Measurements from ENCODE around the gene GALM. TPM values are rescaled to one million over a fixed set of nuclear protein-coding genes. Genes with fewer than 3 reads are reported as not detected.

Gene GALM
- total RNA-seq (10 to 100 TPM; 22.6 to 32.8 TPM), polyA plus RNA-seq (10 to 100 TPM; 20.5 to 29.7 TPM)

DNA sequence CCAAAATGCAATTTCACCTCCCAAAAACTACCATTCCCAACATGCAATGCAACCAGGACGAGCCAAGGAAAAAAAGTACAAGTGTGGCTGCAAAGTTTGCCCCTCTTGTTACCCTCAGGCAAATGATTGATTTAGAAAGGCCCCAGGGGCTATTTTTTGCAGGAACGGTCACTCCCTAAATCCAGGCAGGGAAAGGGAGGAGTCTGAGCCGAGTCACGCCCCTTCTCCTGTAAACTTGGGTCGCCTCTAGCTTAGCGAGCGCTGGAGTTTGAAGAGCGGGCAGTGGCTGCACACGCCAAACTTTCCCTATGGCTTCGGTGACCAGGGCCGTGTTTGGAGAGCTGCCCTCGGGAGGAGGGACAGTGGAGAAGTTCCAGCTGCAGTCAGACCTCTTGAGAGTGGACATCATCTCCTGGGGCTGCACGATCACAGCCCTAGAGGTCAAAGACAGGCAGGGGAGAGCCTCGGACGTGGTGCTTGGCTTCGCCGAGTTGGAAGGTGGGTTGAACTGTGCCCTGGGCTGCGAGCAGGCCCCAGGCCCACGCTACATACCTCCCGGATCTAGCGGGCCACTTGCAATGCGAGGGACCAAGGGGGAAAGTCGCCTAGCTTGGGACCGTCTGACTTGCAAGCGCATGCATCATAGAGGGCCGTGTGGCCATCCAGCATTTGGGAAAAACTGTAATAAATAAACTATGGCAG lies at the start of gene GALM:
TSS of gene GALM (plus strand) at position 261 of the 702 bp plus-strand sequence. CDS start at position 309, 48 bp downstream.
- no peaks in the 10 kb centered on the region for H3K27me3 ChIP-seq (ENCODE audit: control insufficient read depth in 4 of 4, insufficient read depth in 4 of 4, low read length in 3 of 4)
- H3K4me3 ChIP-seq (ENCODE audit: low read depth in 1 of 3, low read length in 3 of 3), result peak within 1 kb of the TSS; percentile 56 to 95 (median 73)
- H3K27ac ChIP-seq (ENCODE audit: low read depth in 1 of 2, low read length in 2 of 2), result peak within 1 kb of the TSS; percentile 84 to 87
- DNase-seq (ENCODE audit: low spot score), result peak; percentile 76
- H3K36me3 ChIP-seq (ENCODE audit: control insufficient read depth in 4 of 4, insufficient read depth in 3 of 4, low read depth in 1 of 4, low read length in 3 of 4), result no peaks in the 10 kb centered on the region
- H3K4me1 ChIP-seq (ENCODE audit: control insufficient read depth in 4 of 4, insufficient read depth in 4 of 4, low read length in 3 of 4), result peaks cover 4 to 27% (median 11%) of the 10 kb centered on the region in 4 donors
- TF ChIP-seq FOXA1 (IDR thresholded peaks at IDR 0.05), result peak; percentile 62
- TF ChIP-seq, protein P1, sequence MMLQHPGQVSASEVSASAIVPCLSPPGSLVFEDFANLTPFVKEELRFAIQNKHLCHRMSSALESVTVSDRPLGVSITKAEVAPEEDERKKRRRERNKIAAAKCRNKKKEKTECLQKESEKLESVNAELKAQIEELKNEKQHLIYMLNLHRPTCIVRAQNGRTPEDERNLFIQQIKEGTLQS (IDR thresholded peaks at IDR 0.05), result peak; percentile 62
- peak; percentile 85 to 87 for TF ChIP-seq RXRA (IDR thresholded peaks at IDR 0.05)
- TF ChIP-seq, protein P2, sequence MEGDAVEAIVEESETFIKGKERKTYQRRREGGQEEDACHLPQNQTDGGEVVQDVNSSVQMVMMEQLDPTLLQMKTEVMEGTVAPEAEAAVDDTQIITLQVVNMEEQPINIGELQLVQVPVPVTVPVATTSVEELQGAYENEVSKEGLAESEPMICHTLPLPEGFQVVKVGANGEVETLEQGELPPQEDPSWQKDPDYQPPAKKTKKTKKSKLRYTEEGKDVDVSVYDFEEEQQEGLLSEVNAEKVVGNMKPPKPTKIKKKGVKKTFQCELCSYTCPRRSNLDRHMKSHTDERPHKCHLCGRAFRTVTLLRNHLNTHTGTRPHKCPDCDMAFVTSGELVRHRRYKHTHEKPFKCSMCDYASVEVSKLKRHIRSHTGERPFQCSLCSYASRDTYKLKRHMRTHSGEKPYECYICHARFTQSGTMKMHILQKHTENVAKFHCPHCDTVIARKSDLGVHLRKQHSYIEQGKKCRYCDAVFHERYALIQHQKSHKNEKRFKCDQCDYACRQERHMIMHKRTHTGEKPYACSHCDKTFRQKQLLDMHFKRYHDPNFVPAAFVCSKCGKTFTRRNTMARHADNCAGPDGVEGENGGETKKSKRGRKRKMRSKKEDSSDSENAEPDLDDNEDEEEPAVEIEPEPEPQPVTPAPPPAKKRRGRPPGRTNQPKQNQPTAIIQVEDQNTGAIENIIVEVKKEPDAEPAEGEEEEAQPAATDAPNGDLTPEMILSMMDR (IDR thresholded peaks at IDR 0.05; ENCODE audit: low read depth, low read length, missing input control), result no peak
- peak; percentile 61 to 63 for TF ChIP-seq RAD21 (IDR thresholded peaks at IDR 0.05)
- TF ChIP-seq SP1 (IDR thresholded peaks at IDR 0.05), result peak; percentile 95
- peak; percentile 70 for TF ChIP-seq FOXA2 (IDR thresholded peaks at IDR 0.05)
- TF ChIP-seq, protein P3, sequence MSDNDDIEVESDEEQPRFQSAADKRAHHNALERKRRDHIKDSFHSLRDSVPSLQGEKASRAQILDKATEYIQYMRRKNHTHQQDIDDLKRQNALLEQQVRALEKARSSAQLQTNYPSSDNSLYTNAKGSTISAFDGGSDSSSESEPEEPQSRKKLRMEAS (IDR thresholded peaks at IDR 0.05), result peak; percentile 81
- TF ChIP-seq NR2F2 (IDR thresholded peaks at IDR 0.05), result peak; percentile 88
- TF ChIP-seq TAF1 (conservative IDR thresholded peaks at IDR 0.05), result peak; percentile 48
- peak; percentile 70 to 78 for TF ChIP-seq HNF4A (conservative IDR thresholded peaks at IDR 0.05)
- peak; percentile 90 for TF ChIP-seq YY1 (IDR thresholded peaks at IDR 0.05)
- peak; percentile 73 to 75 for TF ChIP-seq JUND (IDR thresholded peaks at IDR 0.05)
- TF ChIP-seq HNF4G (IDR thresholded peaks at IDR 0.05), result peak; percentile 51
- TF ChIP-seq, protein P4, sequence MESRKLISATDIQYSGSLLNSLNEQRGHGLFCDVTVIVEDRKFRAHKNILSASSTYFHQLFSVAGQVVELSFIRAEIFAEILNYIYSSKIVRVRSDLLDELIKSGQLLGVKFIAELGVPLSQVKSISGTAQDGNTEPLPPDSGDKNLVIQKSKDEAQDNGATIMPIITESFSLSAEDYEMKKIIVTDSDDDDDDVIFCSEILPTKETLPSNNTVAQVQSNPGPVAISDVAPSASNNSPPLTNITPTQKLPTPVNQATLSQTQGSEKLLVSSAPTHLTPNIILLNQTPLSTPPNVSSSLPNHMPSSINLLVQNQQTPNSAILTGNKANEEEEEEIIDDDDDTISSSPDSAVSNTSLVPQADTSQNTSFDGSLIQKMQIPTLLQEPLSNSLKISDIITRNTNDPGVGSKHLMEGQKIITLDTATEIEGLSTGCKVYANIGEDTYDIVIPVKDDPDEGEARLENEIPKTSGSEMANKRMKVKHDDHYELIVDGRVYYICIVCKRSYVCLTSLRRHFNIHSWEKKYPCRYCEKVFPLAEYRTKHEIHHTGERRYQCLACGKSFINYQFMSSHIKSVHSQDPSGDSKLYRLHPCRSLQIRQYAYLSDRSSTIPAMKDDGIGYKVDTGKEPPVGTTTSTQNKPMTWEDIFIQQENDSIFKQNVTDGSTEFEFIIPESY (IDR thresholded peaks at IDR 0.05), result peak; percentile 94
- TF ChIP-seq GABPA (IDR thresholded peaks at IDR 0.05 in 1 of 2, conservative IDR thresholded peaks at IDR 0.05 in 1 of 2), result peak in 1 of 2 donors; percentile 78
- TF ChIP-seq EGR1 (IDR thresholded peaks at IDR 0.05; ENCODE audit: low read depth in 2 of 2), result peak; percentile 40 to 84
- TF ChIP-seq, protein P5, sequence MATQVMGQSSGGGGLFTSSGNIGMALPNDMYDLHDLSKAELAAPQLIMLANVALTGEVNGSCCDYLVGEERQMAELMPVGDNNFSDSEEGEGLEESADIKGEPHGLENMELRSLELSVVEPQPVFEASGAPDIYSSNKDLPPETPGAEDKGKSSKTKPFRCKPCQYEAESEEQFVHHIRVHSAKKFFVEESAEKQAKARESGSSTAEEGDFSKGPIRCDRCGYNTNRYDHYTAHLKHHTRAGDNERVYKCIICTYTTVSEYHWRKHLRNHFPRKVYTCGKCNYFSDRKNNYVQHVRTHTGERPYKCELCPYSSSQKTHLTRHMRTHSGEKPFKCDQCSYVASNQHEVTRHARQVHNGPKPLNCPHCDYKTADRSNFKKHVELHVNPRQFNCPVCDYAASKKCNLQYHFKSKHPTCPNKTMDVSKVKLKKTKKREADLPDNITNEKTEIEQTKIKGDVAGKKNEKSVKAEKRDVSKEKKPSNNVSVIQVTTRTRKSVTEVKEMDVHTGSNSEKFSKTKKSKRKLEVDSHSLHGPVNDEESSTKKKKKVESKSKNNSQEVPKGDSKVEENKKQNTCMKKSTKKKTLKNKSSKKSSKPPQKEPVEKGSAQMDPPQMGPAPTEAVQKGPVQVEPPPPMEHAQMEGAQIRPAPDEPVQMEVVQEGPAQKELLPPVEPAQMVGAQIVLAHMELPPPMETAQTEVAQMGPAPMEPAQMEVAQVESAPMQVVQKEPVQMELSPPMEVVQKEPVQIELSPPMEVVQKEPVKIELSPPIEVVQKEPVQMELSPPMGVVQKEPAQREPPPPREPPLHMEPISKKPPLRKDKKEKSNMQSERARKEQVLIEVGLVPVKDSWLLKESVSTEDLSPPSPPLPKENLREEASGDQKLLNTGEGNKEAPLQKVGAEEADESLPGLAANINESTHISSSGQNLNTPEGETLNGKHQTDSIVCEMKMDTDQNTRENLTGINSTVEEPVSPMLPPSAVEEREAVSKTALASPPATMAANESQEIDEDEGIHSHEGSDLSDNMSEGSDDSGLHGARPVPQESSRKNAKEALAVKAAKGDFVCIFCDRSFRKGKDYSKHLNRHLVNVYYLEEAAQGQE (IDR thresholded peaks at IDR 0.05), result peak; percentile 85
- WGBS, result 2% methylated on average over 26 of the region's 26 CpGs
- H3K9ac ChIP-seq (ENCODE audit: low read depth in 1 of 2, low read length in 2 of 2), result peak within 1 kb of the TSS; percentile 28 to 67
- H3K9me3 ChIP-seq (ENCODE audit: control insufficient read depth in 4 of 4, low read length in 3 of 4), result no peaks in the 10 kb centered on the region

Measured in liver (tissue), 9 donors.